ENCODE measurements around the gene POLR3GL.

POLR3GL gene

GRCh38 chr1:145952903-145953302 lies 11.6 kb upstream of the POLR3GL start:
- TF ChIP-seq FOXM1 (IDR thresholded peaks at IDR 0.05; ENCODE audit: borderline replicate concordance, low read depth) (no peak), TEAD4 (IDR thresholded peaks at IDR 0.05) (no peak), ZBTB7A (IDR thresholded peaks at IDR 0.05; ENCODE audit: low read depth) (no peak), MAX (IDR thresholded peaks at IDR 0.05) (no peak), REST (IDR thresholded peaks at IDR 0.05; ENCODE audit: low read depth) (no peak), RAD21 (IDR thresholded peaks at IDR 0.05; ENCODE audit: low read depth) (no peak), EP300 (IDR thresholded peaks at IDR 0.05; ENCODE audit: borderline replicate concordance) (no peak), USF1 (IDR thresholded peaks at IDR 0.05) (no peak), CREB1 (IDR thresholded peaks at IDR 0.05; ENCODE audit: low read depth) (no peak), NFIC (IDR thresholded peaks at IDR 0.05) (no peak), TAF1 (IDR thresholded peaks at IDR 0.05; ENCODE audit: low read depth) (no peak), TCF12 (IDR thresholded peaks at IDR 0.05; ENCODE audit: low read depth) (no peak), YY1 (IDR thresholded peaks at IDR 0.05; ENCODE audit: low read depth) (no peak), CEBPB (IDR thresholded peaks at IDR 0.05) (no peak), EGR1 (IDR thresholded peaks at IDR 0.05) (no peak)

GRCh38 chr1:145953861-145954260 lies 10.6 kb upstream of the POLR3GL start:
- TF ChIP-seq CREB1 (IDR thresholded peaks at IDR 0.05; ENCODE audit: low read depth) (no peak), NFIC (IDR thresholded peaks at IDR 0.05) (no peak), ZBTB7A (IDR thresholded peaks at IDR 0.05; ENCODE audit: low read depth) (no peak), EP300 (IDR thresholded peaks at IDR 0.05; ENCODE audit: borderline replicate concordance) (no peak), TEAD4 (IDR thresholded peaks at IDR 0.05) (no peak), CEBPB (IDR thresholded peaks at IDR 0.05) (no peak), USF1 (IDR thresholded peaks at IDR 0.05) (no peak), REST (IDR thresholded peaks at IDR 0.05; ENCODE audit: low read depth) (no peak), FOXM1 (IDR thresholded peaks at IDR 0.05; ENCODE audit: borderline replicate concordance, low read depth) (no peak), RAD21 (IDR thresholded peaks at IDR 0.05; ENCODE audit: low read depth) (no peak), MAX (IDR thresholded peaks at IDR 0.05) (no peak)

GRCh38 chr1:145955436-145955835 lies 9.1 kb upstream of the POLR3GL start:
- TF ChIP-seq RAD21 (IDR thresholded peaks at IDR 0.05; ENCODE audit: low read depth) (no peak), NFIC (IDR thresholded peaks at IDR 0.05) (no peak), CEBPB (IDR thresholded peaks at IDR 0.05) (no peak), YY1 (IDR thresholded peaks at IDR 0.05; ENCODE audit: low read depth) (no peak), FOXM1 (IDR thresholded peaks at IDR 0.05; ENCODE audit: borderline replicate concordance, low read depth) (no peak), CREB1 (IDR thresholded peaks at IDR 0.05; ENCODE audit: low read depth) (no peak), REST (IDR thresholded peaks at IDR 0.05; ENCODE audit: low read depth) (no peak), EGR1 (IDR thresholded peaks at IDR 0.05) (no peak)

- no peak for TF ChIP-seq FOXM1 (IDR thresholded peaks at IDR 0.05; ENCODE audit: borderline replicate concordance, low read depth)
- TF ChIP-seq NFIC (IDR thresholded peaks at IDR 0.05), result no peak
These were observed 8.1 kb upstream of the POLR3GL start for GRCh38 chr1:145956361-145956760.

GRCh38 chr1:145956781-145957442 lies 7.6 kb upstream of the POLR3GL start:
- no peak for TF ChIP-seq REST (IDR thresholded peaks at IDR 0.05; ENCODE audit: low read depth)
- TF ChIP-seq YY1 (IDR thresholded peaks at IDR 0.05; ENCODE audit: low read depth), result no peak
- TF ChIP-seq MAX (IDR thresholded peaks at IDR 0.05), result no peak
- no peak for TF ChIP-seq ZBTB7A (IDR thresholded peaks at IDR 0.05; ENCODE audit: low read depth)
- TF ChIP-seq CREB1 (IDR thresholded peaks at IDR 0.05; ENCODE audit: low read depth), result no peak
- no peak for TF ChIP-seq CEBPB (IDR thresholded peaks at IDR 0.05)
- no peak for TF ChIP-seq EGR1 (IDR thresholded peaks at IDR 0.05)
- TF ChIP-seq USF1 (IDR thresholded peaks at IDR 0.05), result no peak
- TF ChIP-seq RAD21 (IDR thresholded peaks at IDR 0.05; ENCODE audit: low read depth), result no peak
